Ishikawa (cell line): Measurements from ENCODE around the gene NTN1.

ENCODE experiments used
- EP300 ChIP-seq: IDR thresholded peaks from 2 replicates; pipeline ENCODE4 v1.6.1; 2012; ENCODE audit warnings: borderline replicate concordance
- TAF1 ChIP-seq: IDR thresholded peaks from 2 replicates; pipeline ENCODE4 v1.6.1; 2012; ENCODE audit warnings: low read depth, mild to moderate bottlenecking
- TF ChIP-seq, protein P1 (sequence below): IDR thresholded peaks from 2 replicates; pipeline ENCODE4 v1.6.1; 2012
- TF ChIP-seq, protein P2 (sequence below): IDR thresholded peaks from 2 replicates; pipeline ENCODE4 v1.6.1; 2012; ENCODE audit warnings: low read depth, mild to moderate bottlenecking

DNA sequence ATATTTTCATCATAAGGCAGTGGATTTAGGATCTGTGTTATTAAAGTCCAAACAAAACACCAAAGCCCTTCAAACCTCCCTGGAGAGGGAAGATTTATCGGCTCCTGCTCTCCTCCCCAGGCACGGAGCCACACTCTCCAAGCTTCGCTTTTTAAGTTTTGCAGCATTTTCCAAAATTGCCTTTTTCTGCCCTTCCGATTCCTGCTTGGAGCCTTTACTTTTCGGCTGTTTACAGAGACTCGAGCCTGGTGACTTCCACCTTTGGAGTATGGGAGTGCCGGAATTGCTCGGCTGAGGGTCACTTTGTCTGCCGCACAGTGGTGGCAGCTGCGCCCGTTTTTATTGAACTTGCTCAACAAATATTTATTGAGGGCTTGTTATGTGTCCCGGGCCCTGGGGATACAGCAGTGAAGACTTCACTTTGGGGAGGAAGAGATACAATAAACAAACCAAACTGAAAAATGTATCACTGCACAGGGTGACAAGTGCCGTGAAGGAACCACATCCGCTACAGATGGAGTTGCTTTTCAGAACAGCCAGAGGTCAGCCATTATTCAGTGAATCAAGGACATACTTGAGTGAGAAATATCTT, 185.5 kb downstream of the NTN1 start:
- no peak for TF ChIP-seq TAF1
- TF ChIP-seq, protein P1, sequence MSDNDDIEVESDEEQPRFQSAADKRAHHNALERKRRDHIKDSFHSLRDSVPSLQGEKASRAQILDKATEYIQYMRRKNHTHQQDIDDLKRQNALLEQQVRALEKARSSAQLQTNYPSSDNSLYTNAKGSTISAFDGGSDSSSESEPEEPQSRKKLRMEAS, result no peak
- no peak for TF ChIP-seq EP300
- TF ChIP-seq, protein P2, sequence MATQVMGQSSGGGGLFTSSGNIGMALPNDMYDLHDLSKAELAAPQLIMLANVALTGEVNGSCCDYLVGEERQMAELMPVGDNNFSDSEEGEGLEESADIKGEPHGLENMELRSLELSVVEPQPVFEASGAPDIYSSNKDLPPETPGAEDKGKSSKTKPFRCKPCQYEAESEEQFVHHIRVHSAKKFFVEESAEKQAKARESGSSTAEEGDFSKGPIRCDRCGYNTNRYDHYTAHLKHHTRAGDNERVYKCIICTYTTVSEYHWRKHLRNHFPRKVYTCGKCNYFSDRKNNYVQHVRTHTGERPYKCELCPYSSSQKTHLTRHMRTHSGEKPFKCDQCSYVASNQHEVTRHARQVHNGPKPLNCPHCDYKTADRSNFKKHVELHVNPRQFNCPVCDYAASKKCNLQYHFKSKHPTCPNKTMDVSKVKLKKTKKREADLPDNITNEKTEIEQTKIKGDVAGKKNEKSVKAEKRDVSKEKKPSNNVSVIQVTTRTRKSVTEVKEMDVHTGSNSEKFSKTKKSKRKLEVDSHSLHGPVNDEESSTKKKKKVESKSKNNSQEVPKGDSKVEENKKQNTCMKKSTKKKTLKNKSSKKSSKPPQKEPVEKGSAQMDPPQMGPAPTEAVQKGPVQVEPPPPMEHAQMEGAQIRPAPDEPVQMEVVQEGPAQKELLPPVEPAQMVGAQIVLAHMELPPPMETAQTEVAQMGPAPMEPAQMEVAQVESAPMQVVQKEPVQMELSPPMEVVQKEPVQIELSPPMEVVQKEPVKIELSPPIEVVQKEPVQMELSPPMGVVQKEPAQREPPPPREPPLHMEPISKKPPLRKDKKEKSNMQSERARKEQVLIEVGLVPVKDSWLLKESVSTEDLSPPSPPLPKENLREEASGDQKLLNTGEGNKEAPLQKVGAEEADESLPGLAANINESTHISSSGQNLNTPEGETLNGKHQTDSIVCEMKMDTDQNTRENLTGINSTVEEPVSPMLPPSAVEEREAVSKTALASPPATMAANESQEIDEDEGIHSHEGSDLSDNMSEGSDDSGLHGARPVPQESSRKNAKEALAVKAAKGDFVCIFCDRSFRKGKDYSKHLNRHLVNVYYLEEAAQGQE, result no peak
